ENCODE data around the gene FMNL3.
"Not testable (repeated sequence)": the region's sequence is repeated elsewhere in the genome, so short reads cannot be mapped to it uniquely, and the experiment has no call there.

The FMNL3 gene

GRCh38 chr12:49738721-49739120 is 31.5 kb upstream of the FMNL3 start:
- not testable (repeated sequence) for H3K36me3 ChIP-seq (ENCODE audit: control insufficient read depth in 2 of 2, insufficient read depth in 2 of 2, low read length in 2 of 2); H3K4me3 ChIP-seq (ENCODE audit: low read length in 2 of 2); H3K9me3 ChIP-seq (ENCODE audit: control insufficient read depth in 2 of 2, low read length in 2 of 2); H3K9ac ChIP-seq (ENCODE audit: low read length in 2 of 2); H3K27ac ChIP-seq (ENCODE audit: low read length); H3K4me1 ChIP-seq (ENCODE audit: control insufficient read depth, insufficient read depth, low read length); H3K27me3 ChIP-seq (ENCODE audit: control insufficient read depth in 1 of 2, insufficient read depth in 2 of 2, low read length in 2 of 2)

DNA sequence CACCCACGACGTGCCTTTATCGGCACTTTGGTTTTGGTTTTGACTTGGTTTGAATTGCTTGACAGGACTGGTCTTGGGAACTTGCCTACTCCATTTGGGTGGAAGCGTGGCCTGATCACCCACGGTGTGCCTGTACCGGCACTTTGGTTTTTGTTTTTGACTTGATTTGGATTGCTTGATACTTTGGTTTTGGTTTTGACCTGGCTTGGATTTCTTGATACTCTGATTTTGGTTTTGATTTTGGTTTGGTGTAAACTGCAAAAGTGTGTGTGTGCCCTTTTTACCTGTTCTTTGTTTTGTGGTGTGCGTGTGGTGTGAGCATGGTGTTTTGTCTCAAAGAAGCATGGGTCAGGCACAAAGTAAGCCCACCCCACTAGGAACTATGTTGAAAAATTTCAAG is 27.7 kb upstream of the FMNL3 start:
- H3K9ac ChIP-seq (ENCODE audit: low read length in 2 of 2); H3K27ac ChIP-seq (ENCODE audit: low read length); H3K4me3 ChIP-seq (ENCODE audit: low read length in 2 of 2); H3K27me3 ChIP-seq (ENCODE audit: control insufficient read depth in 1 of 2, insufficient read depth in 2 of 2, low read length in 2 of 2); H3K4me1 ChIP-seq (ENCODE audit: control insufficient read depth, insufficient read depth, low read length); H3K36me3 ChIP-seq (ENCODE audit: control insufficient read depth in 2 of 2, insufficient read depth in 2 of 2, low read length in 2 of 2); H3K9me3 ChIP-seq (ENCODE audit: control insufficient read depth in 2 of 2, low read length in 2 of 2): not testable (repeated sequence)

GRCh38 chr12:49733219-49734017 is 26.2 kb upstream of the FMNL3 start:
- Histone ChIP-seq H3K36me3 (ENCODE audit: control insufficient read depth in 2 of 2, insufficient read depth in 2 of 2, low read length in 2 of 2) (no peaks in the 10 kb centered on the region), H3K4me3 (ENCODE audit: low read length in 2 of 2) (no peak overlapping the region), H3K9ac (ENCODE audit: low read length in 2 of 2) (no peak overlapping the region), H3K27ac (ENCODE audit: low read length) (no peak overlapping the region), H3K9me3 (ENCODE audit: control insufficient read depth in 2 of 2, low read length in 2 of 2) (no peaks in the 10 kb centered on the region), H3K4me1 (ENCODE audit: control insufficient read depth, insufficient read depth, low read length) (no peaks in the 10 kb centered on the region), H3K27me3 (ENCODE audit: control insufficient read depth in 1 of 2, insufficient read depth in 2 of 2, low read length in 2 of 2) (peaks cover 0 to 2% of the 10 kb centered on the region in 2 donors)

GRCh38 chr12:49730568-49731101 is 23.4 kb upstream of the FMNL3 start:
- Histone ChIP-seq H3K36me3 (ENCODE audit: control insufficient read depth in 2 of 2, insufficient read depth in 2 of 2, low read length in 2 of 2) (no peaks in the 10 kb centered on the region), H3K4me1 (ENCODE audit: control insufficient read depth, insufficient read depth, low read length) (no peaks in the 10 kb centered on the region), H3K9me3 (ENCODE audit: control insufficient read depth in 2 of 2, low read length in 2 of 2) (no peaks in the 10 kb centered on the region), H3K27ac (ENCODE audit: low read length) (no peak overlapping the region), H3K4me3 (ENCODE audit: low read length in 2 of 2) (no peak overlapping the region), H3K27me3 (ENCODE audit: control insufficient read depth in 1 of 2, insufficient read depth in 2 of 2, low read length in 2 of 2) (peaks cover under 1 to 2% of the 10 kb centered on the region in 2 donors), H3K9ac (ENCODE audit: low read length in 2 of 2) (no peak overlapping the region)

- Histone ChIP-seq H3K9ac (ENCODE audit: low read length in 2 of 2) (no peak overlapping the region), H3K36me3 (ENCODE audit: control insufficient read depth in 2 of 2, insufficient read depth in 2 of 2, low read length in 2 of 2) (no peaks in the 10 kb centered on the region), H3K9me3 (ENCODE audit: control insufficient read depth in 2 of 2, low read length in 2 of 2) (no peaks in the 10 kb centered on the region), H3K4me3 (ENCODE audit: low read length in 2 of 2) (no peak overlapping the region), H3K27ac (ENCODE audit: low read length) (no peak overlapping the region), H3K27me3 (ENCODE audit: control insufficient read depth in 1 of 2, insufficient read depth in 2 of 2, low read length in 2 of 2) (peaks cover 4 to 5% of the 10 kb centered on the region in 2 donors), H3K4me1 (ENCODE audit: control insufficient read depth, insufficient read depth, low read length) (no peaks in the 10 kb centered on the region)
These were observed 22.8 kb upstream of the FMNL3 start for GRCh38 chr12:49730050-49730449.

GRCh38 chr12:49728446-49728845 is 21.2 kb upstream of the FMNL3 start:
- Histone ChIP-seq H3K9ac (ENCODE audit: low read length in 2 of 2) (no peak overlapping the region), H3K4me1 (ENCODE audit: control insufficient read depth, insufficient read depth, low read length) (no peaks in the 10 kb centered on the region), H3K36me3 (ENCODE audit: control insufficient read depth in 2 of 2, insufficient read depth in 2 of 2, low read length in 2 of 2) (no peaks in the 10 kb centered on the region), H3K9me3 (ENCODE audit: control insufficient read depth in 2 of 2, low read length in 2 of 2) (no peaks in the 10 kb centered on the region), H3K27me3 (ENCODE audit: control insufficient read depth in 1 of 2, insufficient read depth in 2 of 2, low read length in 2 of 2) (peaks cover 4 to 5% of the 10 kb centered on the region in 2 donors), H3K27ac (ENCODE audit: low read length) (no peak overlapping the region), H3K4me3 (ENCODE audit: low read length in 2 of 2) (no peak overlapping the region)

- not testable (repeated sequence) for H3K4me1 ChIP-seq (ENCODE audit: control insufficient read depth, insufficient read depth, low read length); H3K27ac ChIP-seq (ENCODE audit: low read length); H3K36me3 ChIP-seq (ENCODE audit: control insufficient read depth in 2 of 2, insufficient read depth in 2 of 2, low read length in 2 of 2); H3K4me3 ChIP-seq (ENCODE audit: low read length in 2 of 2); H3K27me3 ChIP-seq (ENCODE audit: control insufficient read depth in 1 of 2, insufficient read depth in 2 of 2, low read length in 2 of 2); H3K9me3 ChIP-seq (ENCODE audit: control insufficient read depth in 2 of 2, low read length in 2 of 2); H3K9ac ChIP-seq (ENCODE audit: low read length in 2 of 2)
These were observed 14.2 kb upstream of the FMNL3 start for GRCh38 chr12:49721355-49721754.

GRCh38 chr12:49720214-49720613 is 13.0 kb upstream of the FMNL3 start:
- Histone ChIP-seq H3K4me1 (ENCODE audit: control insufficient read depth, insufficient read depth, low read length) (no peaks in the 10 kb centered on the region), H3K9ac (ENCODE audit: low read length in 2 of 2) (no peak overlapping the region), H3K9me3 (ENCODE audit: control insufficient read depth in 2 of 2, low read length in 2 of 2) (no peaks in the 10 kb centered on the region), H3K27ac (ENCODE audit: low read length) (no peak overlapping the region), H3K27me3 (ENCODE audit: control insufficient read depth in 1 of 2, insufficient read depth in 2 of 2, low read length in 2 of 2) (no peaks in the 10 kb centered on the region), H3K36me3 (ENCODE audit: control insufficient read depth in 2 of 2, insufficient read depth in 2 of 2, low read length in 2 of 2) (no peaks in the 10 kb centered on the region), H3K4me3 (ENCODE audit: low read length in 2 of 2) (no peak overlapping the region)

DNA sequence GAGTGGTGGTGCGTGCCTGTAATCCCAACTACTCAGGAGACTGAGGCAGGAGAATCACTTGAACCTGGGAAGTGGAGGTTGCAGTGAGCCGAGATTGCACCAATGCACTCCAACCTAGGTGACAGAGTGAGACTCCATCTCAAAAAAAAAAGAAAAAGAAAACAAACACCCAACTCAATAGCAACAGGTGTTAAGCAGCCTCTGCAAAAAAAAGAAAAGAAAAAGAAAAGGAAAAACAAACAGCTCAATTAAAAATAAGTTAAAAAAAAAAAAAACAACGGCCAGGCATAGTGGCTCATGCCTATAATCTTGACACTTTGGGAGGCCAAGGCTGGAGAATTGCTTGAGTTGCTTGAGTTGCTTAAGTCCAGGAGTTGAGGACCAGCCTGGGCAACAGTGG is 10.6 kb upstream of the FMNL3 start:
- not testable (repeated sequence) for H3K4me3 ChIP-seq (ENCODE audit: low read length in 2 of 2); H3K27ac ChIP-seq (ENCODE audit: low read length); H3K4me1 ChIP-seq (ENCODE audit: control insufficient read depth, insufficient read depth, low read length); H3K27me3 ChIP-seq (ENCODE audit: control insufficient read depth in 1 of 2, insufficient read depth in 2 of 2, low read length in 2 of 2); H3K9ac ChIP-seq (ENCODE audit: low read length in 2 of 2); H3K36me3 ChIP-seq (ENCODE audit: control insufficient read depth in 2 of 2, insufficient read depth in 2 of 2, low read length in 2 of 2); H3K9me3 ChIP-seq (ENCODE audit: control insufficient read depth in 2 of 2, low read length in 2 of 2)

DNA sequence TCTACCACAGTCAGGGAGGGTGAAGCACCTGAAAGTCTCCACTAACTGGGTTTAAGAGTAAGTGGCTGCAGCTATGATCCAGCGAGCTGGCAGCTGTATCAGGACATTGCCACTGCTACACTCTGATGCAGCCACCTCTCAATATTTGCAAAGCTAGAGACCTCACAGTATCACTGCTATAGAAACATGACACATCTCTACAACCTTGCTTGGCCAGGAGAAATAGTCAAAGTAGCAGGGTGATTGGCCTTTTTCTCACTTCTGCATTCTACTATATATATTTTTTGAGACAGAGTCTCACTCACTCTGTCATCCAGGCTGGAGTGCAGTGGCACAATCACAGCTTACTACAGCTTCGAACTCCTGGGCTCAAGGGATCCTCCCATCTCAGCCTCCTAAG is 9.3 kb upstream of the FMNL3 start:
- no peaks in the 10 kb centered on the region for H3K27me3 ChIP-seq (ENCODE audit: control insufficient read depth in 1 of 2, insufficient read depth in 2 of 2, low read length in 2 of 2)
- H3K27ac ChIP-seq (ENCODE audit: low read length) = no peak overlapping the region
- no peak overlapping the region for H3K4me3 ChIP-seq (ENCODE audit: low read length in 2 of 2)
- H3K9ac ChIP-seq (ENCODE audit: low read length in 2 of 2) = no peak overlapping the region
- H3K9me3 ChIP-seq (ENCODE audit: control insufficient read depth in 2 of 2, low read length in 2 of 2) = no peaks in the 10 kb centered on the region
- H3K36me3 ChIP-seq (ENCODE audit: control insufficient read depth in 2 of 2, insufficient read depth in 2 of 2, low read length in 2 of 2) = no peaks in the 10 kb centered on the region
- H3K4me1 ChIP-seq (ENCODE audit: control insufficient read depth, insufficient read depth, low read length) = no peaks in the 10 kb centered on the region

DNA sequence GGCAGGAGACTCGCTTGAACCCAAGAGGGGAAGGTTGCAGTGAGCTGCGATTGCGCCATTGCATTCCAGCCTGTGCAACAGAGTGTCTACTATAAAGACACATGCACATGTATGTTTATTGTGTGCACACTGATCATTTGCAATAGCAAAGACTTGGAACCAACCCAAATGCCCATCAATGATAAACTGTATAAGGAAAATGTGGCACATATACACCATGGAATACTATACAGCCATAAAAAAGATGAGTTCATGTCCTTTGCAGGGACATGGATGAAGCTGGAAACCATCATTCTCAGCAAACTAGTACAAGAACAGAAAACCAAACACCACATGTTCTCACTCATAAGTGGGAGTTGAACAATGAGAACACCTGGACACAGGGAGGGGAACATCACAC is 6.7 kb upstream of the FMNL3 start:
- not testable (repeated sequence) for H3K27ac ChIP-seq (ENCODE audit: low read length); H3K36me3 ChIP-seq (ENCODE audit: control insufficient read depth in 2 of 2, insufficient read depth in 2 of 2, low read length in 2 of 2); H3K9me3 ChIP-seq (ENCODE audit: control insufficient read depth in 2 of 2, low read length in 2 of 2); H3K27me3 ChIP-seq (ENCODE audit: control insufficient read depth in 1 of 2, insufficient read depth in 2 of 2, low read length in 2 of 2); H3K9ac ChIP-seq (ENCODE audit: low read length in 2 of 2); H3K4me3 ChIP-seq (ENCODE audit: low read length in 2 of 2); H3K4me1 ChIP-seq (ENCODE audit: control insufficient read depth, insufficient read depth, low read length)
